ENCODE data around the gene POLR2F. TPM values are rescaled to one million over a fixed set of nuclear protein-coding genes. Genes with fewer than 3 reads are reported as not detected.
"Not testable (repeated sequence)": the region's sequence is repeated elsewhere in the genome, so short reads cannot be mapped to it uniquely, and the experiment has no call there.

POLR2F gene
- total RNA-seq, 1 donor from 2014 or later: 63.0 TPM

GRCh38 chr22:37940698-37941376 lies 12.7 kb upstream of the POLR2F start:
- H3K4me3 Mint-ChIP-seq (ENCODE audit: unreplicated experiment): no peak overlapping the region
- peaks cover 30% of the 10 kb centered on the region for H3K36me3 Mint-ChIP-seq (ENCODE audit: low read depth)
- H3K4me1 Mint-ChIP-seq (ENCODE audit: low read depth): no peaks in the 10 kb centered on the region
- H3K27me3 Mint-ChIP-seq (ENCODE audit: low read depth): no peaks in the 10 kb centered on the region
- DNase-seq (ENCODE audit: low spot score): no peak
- no peaks in the 10 kb centered on the region for H3K9me3 Mint-ChIP-seq (ENCODE audit: low read depth)
- TF ChIP-seq CTCF (IDR thresholded peaks at IDR 0.05): no peak
- no peak overlapping the region for H3K27ac Mint-ChIP-seq (ENCODE audit: unreplicated experiment)

GRCh38 chr22:37942133-37942532 lies 11.4 kb upstream of the POLR2F start:
- no peaks in the 10 kb centered on the region for H3K9me3 Mint-ChIP-seq (ENCODE audit: low read depth)
- DNase-seq (ENCODE audit: low spot score): no peak

GRCh38 chr22:37943136-37943824 lies 10.2 kb upstream of the POLR2F start:
- Mint-ChIP-seq H3K4me3 (ENCODE audit: unreplicated experiment) (no peak overlapping the region), H3K9me3 (ENCODE audit: low read depth) (no peaks in the 10 kb centered on the region), H3K27me3 (ENCODE audit: low read depth) (no peaks in the 10 kb centered on the region), H3K4me1 (ENCODE audit: low read depth) (no peaks in the 10 kb centered on the region), H3K27ac (ENCODE audit: unreplicated experiment) (no peak overlapping the region), H3K36me3 (ENCODE audit: low read depth) (peaks cover 20% of the 10 kb centered on the region)
- TF ChIP-seq CTCF (IDR thresholded peaks at IDR 0.05): no peak
- DNase-seq (ENCODE audit: low spot score): no peak

More at GRCh38 chr22:37942133-37942532, 11.4 kb upstream of the POLR2F start:
- Mint-ChIP-seq H3K4me1 (ENCODE audit: low read depth) (no peaks in the 10 kb centered on the region), H3K27me3 (ENCODE audit: low read depth) (no peaks in the 10 kb centered on the region), H3K27ac (ENCODE audit: unreplicated experiment) (no peak overlapping the region), H3K36me3 (ENCODE audit: low read depth) (peaks cover 26% of the 10 kb centered on the region), H3K4me3 (ENCODE audit: unreplicated experiment) (no peak overlapping the region)
- no peak for TF ChIP-seq CTCF (IDR thresholded peaks at IDR 0.05)

GRCh38 chr22:37943825-37944198 lies 9.7 kb upstream of the POLR2F start:
- TF ChIP-seq CTCF (IDR thresholded peaks at IDR 0.05): no peak
- Mint-ChIP-seq H3K4me1 (ENCODE audit: low read depth) (no peaks in the 10 kb centered on the region), H3K9me3 (ENCODE audit: low read depth) (no peaks in the 10 kb centered on the region), H3K4me3 (ENCODE audit: unreplicated experiment) (no peak overlapping the region), H3K36me3 (ENCODE audit: low read depth) (peaks cover 20% of the 10 kb centered on the region), H3K27me3 (ENCODE audit: low read depth) (no peaks in the 10 kb centered on the region), H3K27ac (ENCODE audit: unreplicated experiment) (no peak overlapping the region)
- DNase-seq (ENCODE audit: low spot score): no peak

- not testable (repeated sequence) for H3K27ac Mint-ChIP-seq (ENCODE audit: unreplicated experiment); H3K27me3 Mint-ChIP-seq (ENCODE audit: low read depth)
These were observed 9.1 kb upstream of the POLR2F start for GRCh38 chr22:37944423-37944822.

GRCh38 chr22:37947142-37947795 lies 6.2 kb upstream of the POLR2F start:
- H3K27me3 Mint-ChIP-seq (ENCODE audit: low read depth); H3K36me3 Mint-ChIP-seq (ENCODE audit: low read depth); H3K4me1 Mint-ChIP-seq (ENCODE audit: low read depth); DNase-seq (ENCODE audit: low spot score); H3K4me3 Mint-ChIP-seq (ENCODE audit: unreplicated experiment); H3K9me3 Mint-ChIP-seq (ENCODE audit: low read depth); H3K27ac Mint-ChIP-seq (ENCODE audit: unreplicated experiment): not testable (repeated sequence)

More at GRCh38 chr22:37944423-37944822, 9.1 kb upstream of the POLR2F start:
- H3K36me3 Mint-ChIP-seq (ENCODE audit: low read depth): peaks cover 20% of the 10 kb centered on the region
- not testable (repeated sequence) for H3K9me3 Mint-ChIP-seq (ENCODE audit: low read depth); DNase-seq (ENCODE audit: low spot score); H3K4me3 Mint-ChIP-seq (ENCODE audit: unreplicated experiment); H3K4me1 Mint-ChIP-seq (ENCODE audit: low read depth)

All from chondrocyte (in vitro differentiated cells).